ENCODE measurements around the gene NEU4. TPM values are rescaled to one million over a fixed set of nuclear protein-coding genes. Genes with fewer than 3 reads are reported as not detected.

The NEU4 gene
- total RNA-seq, 1 experiment from 2014 or later = not detected

DNA sequence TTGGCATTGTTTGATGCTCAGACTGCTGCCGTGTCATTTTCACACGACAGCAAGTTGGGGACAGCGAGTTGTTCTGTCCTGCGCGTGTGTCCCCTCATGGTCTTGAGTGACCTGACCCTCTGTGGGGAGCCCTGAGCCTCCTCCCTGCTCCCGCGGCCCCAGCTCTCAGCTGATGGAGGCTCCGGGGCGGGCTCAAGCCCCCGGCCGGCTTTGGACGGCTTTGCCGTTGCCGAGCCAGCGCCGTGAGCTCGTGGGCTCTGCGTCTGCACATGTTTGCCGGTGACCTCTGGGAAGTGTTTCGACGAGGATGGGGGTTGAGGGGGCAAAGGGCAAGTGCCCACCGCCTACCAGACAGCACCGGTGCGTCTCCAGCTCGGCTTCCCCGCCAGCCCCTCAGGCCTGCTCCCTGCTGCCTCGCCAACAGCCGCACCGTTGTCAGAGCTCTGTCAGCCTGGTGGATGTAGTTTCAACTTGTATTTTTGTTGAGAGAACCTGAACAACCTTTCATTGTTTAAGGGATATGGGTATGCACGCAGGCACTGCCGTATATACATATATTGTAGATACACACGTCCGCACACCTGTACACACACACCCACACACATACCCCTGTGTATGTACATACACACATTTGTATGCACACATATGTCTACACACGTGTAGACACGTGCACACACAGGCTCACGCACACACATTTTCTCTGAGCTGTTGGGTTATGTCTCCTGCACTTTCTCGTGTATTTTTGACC, 36.0 kb downstream of the NEU4 start:
- in situ Hi-C loops (cut with HindIII; ENCODE audit: low sequenced_read_pairs) = no loop called here
- no peak for DNase-seq (ENCODE audit: low spot score)

DNA sequence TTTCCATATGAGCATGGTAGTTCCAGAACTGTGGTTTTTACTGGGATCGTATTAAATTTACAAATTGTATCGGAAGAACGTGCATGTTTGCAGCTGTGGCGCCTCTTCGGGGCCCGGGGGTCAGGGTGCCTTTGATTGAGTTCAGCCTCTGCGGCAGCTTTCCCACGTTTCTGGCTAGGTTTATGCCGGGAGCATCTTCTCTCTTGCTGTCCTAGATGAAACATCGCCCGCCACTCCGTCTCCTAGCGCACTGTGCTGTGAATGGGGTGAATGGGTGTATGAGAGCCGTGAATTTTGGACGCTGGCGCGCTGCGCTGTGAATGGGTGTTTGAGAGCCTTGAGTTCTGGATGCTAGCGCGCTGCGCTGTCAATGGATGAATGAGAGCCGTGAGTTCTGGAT, 37.4 kb downstream of the NEU4 start:
- no peak for DNase-seq (ENCODE audit: low spot score)
- in situ Hi-C loops (cut with HindIII; ENCODE audit: low sequenced_read_pairs) = no loop called here

DNA sequence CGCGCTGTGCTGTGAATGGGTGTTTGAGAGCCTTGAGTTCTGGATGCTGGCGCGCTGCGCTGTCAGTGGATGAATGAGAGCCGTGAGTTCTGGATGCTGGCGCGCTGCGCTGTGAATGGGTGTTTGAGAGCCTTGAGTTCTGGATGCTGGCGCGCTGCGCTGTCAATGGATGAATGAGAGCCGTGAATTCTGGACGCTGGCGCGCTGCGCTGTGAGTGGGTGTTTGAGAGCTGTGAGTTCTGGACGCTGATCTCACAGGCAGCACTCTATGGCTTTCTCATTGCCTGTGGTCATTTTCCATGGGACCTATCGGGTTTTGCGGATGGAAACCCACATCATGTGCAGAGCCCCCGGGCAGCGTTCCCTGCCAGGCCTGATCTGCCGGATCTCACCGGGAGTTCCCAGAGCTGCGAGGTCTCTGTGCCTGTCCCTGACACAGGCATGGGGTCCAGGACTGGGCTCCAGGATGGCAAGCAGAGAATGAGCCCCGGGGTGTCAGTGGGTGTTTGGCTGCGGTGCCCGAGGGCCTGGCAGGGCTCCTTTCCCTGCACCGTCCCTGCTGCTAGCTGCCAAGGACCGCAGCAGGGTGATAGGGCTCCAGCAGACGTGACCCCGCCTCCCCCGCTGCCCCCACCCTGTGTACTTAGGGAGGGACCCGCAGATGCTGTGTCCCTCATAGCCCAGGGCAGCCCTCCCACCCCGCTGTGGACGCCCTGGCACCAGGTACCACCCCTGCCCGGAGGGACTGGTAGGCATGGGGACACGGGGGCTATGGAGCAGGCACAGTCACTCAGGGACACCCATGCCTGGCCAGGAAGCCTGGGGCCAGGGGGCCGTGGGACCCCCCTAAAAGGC, 40.0 kb downstream of the NEU4 start:
- in situ Hi-C loops (cut with HindIII; ENCODE audit: low sequenced_read_pairs) = no loop called here
- no peak for DNase-seq (ENCODE audit: low spot score)

DNA sequence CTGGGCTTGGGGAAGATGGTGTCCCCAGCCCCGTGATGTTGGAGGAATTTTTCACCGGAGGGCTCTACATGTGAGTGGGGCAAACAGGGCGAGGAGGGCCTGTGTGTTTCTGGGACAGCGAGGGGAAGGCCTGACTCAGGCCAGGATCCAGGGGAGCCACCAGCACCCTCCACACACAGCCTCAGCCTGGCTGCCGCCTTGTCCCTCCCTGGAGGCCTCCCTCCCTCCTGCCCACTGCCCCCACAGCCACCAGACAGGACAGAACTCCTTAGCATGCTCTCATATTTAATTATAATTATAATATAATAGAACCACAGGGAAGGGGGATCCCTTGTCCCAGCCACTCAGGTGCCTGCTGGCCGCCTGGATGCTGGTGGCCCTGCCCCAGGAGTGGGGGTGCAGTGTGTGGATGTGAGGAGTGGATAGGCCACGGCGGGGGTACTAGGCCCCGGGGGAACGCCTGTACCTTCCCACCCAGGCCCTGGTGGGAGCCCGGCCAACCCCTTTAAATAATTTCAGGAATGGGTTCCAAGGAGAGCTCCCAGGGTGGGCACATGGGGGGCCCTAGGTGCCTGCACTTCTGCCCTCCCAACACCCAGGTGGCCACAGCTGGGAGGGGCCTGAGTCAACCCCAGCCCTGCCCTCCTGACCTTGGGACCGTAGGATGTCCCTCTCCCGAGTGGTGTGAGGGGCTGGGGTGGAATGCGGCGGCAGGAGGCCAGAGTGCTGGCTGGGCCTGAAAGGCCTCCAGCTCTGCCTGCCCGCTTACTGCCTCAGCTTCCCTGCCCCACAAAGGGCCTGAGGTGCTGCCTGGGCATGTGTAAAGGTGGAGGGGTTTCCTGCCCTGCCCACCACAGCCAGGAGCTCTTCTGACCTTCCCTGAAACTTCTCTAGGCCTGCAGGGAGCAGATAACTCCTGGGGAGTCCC, 40.9 kb downstream of the NEU4 start:
- in situ Hi-C loops (cut with HindIII; ENCODE audit: low sequenced_read_pairs) = no loop called here
- DNase-seq (ENCODE audit: low spot score) = no peak

DNA sequence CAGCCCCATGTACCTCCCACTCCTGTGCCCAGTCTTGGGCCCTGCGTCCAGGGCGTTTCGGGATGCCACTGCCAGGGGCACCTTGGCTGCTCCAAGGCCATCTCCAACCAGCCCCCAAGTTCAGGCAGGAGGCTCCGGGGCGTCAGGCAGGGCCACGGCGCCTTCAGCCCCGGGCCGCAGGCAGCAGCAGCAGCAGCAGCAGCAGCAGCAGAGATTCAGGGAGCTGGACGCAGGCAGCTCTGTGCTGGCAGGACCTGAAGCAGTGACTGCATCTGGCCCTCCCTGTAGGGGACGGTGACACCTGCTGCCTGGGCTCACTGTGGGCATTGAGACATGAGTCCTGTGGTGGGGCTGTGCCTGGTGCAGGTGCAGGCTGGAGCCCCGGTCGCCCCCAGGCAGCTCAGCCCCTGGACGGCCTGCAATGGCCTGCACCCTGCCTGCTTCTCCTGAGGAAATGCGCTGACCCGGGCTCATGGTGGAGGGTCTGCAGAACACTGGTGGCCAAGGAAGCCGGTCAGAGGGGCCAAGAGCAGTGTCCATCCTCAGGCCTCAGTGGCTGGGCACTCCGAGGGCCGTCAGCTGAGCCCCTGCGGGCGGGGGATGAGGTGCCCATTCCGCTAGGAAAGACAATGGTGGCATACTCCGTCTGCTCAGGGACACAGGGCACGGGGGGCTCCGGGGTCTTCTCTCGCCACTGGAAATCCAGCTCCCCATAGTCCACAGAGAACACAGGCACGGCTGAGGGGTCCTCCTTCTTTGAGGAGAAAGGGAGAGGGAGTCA, 41.7 kb downstream of the NEU4 start:
- in situ Hi-C loops (cut with HindIII; ENCODE audit: low sequenced_read_pairs) = no loop called here
- DNase-seq (ENCODE audit: low spot score) = no peak

DNA sequence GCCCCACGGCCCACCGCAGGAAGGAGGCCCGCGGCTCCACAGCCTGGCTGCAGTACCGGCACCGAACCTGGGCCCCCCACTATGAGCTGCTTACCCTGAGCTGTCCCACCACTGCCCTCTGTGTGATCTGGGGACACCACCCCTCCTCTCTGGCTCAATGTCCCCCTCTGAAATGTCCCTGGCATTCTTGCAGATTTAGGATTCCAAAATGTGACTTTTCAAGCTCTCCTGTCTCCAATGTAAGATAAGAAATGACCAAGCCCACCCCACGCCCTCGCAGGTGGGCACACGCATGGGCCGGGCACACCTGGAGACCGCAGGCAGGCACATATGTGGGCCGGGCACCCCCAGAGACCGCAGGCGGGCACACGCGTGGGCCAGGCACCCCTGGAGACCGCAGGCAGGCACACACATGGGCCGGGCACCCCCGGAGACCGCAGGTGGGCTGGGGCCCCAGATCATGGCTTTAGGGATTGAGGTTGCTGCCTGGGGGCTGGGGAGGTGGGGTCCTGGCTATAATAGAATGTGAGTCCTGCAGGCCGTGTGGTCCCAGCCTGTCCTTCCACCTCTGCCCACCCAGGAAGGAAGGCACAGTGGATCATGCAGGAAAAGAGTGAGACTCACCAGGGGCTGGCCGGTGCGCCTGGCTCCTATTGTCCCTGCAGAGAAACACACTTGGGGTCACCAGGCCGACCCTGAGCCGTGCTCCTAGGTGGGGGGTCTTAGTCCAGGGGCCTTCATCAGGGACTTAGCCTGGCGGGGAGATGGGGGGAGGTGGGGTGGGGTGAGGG, 42.5 kb downstream of the NEU4 start:
- DNase-seq (ENCODE audit: low spot score) = no peak
- in situ Hi-C loops (cut with HindIII; ENCODE audit: low sequenced_read_pairs) = no loop called here

DNA sequence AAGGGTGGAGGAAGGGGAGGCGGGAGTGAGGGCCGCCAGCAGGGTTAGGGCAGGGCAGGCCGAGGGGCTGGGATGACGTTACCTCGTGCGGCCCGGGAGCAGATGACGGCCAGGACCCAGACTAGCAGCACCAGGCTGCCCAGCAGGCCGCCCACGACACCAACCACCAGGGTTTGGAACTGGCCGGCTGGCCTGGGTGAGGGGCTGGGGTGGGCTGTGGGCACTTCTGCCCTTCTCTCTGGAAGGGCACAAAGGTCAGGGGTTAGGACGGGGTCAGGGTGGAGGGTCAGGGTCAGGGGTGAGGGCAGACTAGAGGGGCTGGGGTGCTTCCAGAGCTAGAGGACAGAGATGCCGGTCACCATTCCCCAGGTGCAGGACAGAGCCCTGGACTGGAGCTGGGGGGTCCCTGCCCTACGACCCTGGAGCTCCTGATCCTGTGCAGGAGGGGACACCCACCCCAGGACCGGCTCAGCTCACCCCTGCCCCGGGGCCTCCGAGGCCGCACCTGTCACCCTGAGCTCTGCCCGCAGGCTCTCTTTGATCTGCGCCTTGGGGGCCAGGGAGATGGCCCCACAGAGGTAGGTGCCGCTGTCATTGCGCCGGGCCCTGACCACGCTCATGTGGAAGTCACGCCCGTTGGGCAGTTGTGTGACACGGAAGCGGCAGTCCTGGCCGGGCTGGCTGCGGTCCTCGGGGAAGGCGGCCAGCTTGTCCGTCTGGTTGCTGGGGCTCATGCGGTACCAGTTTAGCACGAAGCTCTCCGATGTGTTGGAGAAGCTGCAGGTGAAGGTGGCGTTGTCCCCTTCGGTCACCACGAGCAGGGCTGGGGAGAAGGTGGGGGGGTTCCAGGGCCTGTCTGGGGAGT, 43.4 kb downstream of the NEU4 start:
- no peak for DNase-seq (ENCODE audit: low spot score)

DNA sequence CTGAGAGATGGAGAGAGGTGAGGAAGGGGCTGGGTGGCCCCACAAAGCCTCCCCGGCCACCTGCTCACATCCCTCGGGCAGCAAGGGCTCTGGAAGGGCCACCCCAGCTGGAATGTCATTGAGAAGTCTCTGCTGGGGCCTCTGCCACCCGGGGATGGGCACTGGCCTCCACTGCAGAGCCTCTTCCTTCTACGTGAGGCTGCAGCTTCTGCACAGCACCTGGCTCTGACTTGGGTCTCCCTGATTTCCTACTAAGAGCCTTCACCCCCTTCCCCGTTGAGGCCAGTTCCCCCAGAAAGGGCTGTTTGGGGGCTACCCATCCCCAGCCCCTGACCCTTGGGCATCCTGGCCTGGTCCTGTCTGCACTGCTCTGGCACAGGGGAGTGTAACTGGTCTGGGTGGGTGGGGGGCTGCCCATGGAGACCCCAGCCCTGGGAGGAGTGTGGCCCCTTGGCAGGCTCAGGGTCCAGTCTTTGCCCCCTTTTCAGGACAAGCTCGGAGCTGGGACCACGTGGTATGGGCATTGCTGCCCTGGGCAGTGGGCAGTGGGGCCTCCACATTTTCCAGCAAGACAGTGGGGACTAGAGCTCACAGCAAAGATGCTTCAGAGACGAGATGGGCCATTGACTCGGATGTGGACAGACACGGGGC, 44.1 kb downstream of the NEU4 start:
- in situ Hi-C loops (cut with HindIII; ENCODE audit: low sequenced_read_pairs) = no loop called here
- DNase-seq (ENCODE audit: low spot score) = no peak

More for the DNA sequence above, 43.4 kb downstream of the NEU4 start:
- in situ Hi-C loops (cut with HindIII; ENCODE audit: low sequenced_read_pairs) = no loop called here

DNA sequence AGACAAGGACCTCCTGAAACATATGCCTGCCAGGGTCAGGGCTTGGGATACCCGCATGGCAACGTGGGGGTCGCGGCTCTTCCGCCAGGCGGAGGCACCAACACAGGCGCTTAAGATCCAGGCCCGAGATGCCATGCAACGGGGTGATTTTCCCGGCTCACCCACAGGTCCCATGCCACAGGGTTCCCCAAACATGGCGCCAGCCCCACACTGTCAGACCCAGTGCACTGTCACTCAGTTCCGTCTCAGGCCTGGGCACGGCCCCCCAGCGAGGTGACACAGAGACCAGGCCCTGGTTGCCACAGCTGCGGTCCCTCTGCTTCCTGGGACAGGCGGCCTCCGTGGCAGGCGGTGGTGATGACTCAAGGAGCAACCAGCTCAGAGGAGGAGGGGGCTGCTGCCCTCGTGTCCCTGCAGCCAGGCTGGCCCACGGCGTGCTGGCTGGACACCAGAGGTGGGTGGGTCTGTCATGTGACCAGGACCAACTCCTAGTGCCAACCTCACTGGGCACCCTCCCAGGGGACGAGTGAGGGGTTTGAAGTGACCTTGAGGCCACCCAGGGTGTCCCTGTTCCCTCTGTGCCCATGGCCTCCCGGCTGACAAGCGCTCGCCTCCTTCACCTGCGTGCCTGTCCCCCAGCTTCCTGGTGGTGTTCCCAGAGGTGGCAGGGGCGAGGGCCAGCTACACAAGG, 44.8 kb downstream of the NEU4 start:
- in situ Hi-C loops (cut with HindIII; ENCODE audit: low sequenced_read_pairs) = no loop called here
- DNase-seq (ENCODE audit: low spot score) = no peak

DNA sequence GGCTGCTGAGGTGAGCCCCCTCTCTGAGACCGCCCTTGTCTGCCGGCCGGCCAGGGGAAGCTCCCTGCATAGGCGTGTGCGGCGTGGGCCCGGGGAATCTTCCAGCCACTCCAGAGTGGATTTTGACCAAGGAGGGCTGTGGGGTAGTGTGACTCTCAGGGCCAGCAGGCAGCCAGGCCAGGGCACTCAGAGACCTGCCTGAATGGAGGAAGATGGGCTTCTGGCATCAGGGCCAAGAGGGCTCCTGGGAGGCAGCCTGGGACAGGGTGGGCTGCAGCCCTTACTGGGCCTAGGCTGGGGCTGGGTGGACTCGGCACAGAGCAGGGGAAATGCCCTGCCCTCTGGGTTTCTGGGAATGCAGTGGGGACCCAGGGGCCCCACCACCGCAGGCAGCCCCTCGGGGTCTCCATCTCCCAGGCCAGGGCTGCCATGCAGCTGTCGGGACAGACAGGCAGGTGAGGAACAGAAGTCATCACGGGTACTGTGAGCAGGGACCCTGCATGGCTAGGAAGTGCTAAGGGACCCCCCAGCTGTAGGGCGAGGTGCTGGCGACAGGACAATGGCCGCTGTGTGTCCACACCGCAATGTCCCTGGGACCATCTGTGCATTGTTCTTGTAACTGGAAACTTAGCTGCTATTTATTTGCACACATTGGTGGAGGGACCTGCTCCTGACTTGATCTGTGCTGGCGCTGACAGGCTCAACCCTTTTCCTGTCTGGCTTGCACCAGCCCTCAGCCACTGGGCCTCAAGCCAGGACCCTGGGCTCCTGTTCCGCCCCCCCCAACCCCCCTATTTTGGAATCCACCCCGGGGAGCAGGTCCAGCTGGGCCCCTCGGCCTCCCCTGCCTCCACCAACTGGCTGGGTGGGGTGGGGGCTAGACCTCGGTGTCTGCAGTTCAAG, 45.6 kb downstream of the NEU4 start:
- no peak for DNase-seq (ENCODE audit: low spot score)
- in situ Hi-C loops (cut with HindIII; ENCODE audit: low sequenced_read_pairs) = no loop called here

DNA sequence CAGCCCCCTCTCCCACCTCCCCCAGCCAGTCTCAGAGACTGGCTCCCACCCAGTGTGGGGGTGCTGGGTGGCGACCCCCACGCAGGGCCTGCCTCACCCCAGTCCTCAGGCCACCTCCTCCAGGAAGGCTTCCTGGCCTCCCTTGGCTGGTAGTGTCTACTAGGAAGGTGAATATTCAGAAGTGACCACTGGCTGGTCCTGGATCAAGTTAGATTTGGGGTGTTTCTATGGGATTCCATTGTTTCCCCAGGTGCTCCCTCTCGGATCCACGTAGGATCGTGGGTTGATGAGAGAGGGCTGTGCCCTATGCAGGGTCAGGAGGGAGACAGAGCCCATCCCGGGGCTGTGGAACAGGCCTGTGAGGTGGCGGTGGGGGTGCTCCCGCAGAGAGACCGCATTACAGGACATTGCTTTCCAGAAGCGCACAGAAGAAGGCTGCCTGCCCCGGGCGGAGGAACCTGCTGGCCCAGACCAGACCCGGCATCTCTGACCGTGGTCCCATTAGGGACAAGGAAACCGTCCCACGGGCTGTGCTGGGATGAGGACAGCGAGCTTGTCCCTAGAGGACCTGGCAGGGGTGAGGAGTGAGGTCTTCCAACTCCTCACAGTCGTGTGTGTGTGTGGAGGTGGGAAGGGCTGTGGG, 46.4 kb downstream of the NEU4 start:
- in situ Hi-C loops (cut with HindIII; ENCODE audit: low sequenced_read_pairs) = no loop called here
- DNase-seq (ENCODE audit: low spot score) = no peak

DNA sequence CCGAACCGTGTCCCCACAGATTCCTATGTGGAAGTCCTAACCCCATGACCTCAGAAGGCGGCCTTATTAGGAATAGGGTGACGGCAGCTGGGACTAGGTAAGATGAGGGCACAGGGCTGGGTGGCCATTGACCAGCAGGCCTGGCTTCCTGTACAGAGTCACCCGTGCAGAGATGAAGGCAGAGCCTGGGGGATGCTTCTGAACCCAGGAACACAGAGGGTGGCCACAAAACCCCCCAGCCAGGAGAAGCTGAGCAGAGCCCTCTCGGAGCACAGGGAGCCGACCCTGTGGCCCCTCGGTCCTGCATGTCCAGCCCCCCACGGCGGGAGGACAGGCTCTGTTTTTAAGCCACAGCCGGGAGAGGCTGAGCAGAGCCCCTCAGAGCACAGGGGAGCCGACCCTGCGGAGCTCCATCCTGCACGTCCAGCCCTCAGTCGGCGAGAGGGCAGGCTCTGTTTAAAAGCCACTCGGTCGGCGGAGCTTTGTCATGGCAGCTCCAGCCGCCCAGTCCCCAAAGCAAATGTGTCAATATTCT, 47.0 kb downstream of the NEU4 start:
- in situ Hi-C loops (cut with HindIII; ENCODE audit: low sequenced_read_pairs) = no loop called here
- no peak for DNase-seq (ENCODE audit: low spot score)

DNA sequence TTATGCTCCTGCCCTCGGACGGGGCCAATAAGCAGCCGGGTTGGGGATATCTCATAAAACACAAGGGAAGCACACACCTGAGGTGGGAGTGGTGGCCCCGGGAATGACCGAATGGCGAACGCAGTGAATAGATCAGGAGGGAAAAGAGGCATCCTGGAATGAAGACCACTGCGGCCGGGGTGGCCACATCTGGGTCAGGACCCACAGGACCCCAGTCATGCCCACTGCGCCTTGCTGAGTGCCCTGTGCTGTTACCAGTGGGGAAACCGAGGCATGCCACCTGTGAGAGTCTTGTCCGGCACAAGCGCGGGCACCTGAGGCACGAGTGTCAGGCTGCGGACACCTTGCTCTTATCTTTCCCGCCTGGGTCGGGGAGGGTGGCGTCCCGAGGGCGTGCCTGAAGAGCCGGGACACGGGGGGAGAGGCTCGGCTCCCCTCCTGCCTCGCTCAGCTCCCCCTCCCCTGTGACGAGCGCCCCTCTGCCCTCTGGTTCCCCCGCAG, 48.1 kb downstream of the NEU4 start:
- in situ Hi-C loops (cut with HindIII; ENCODE audit: low sequenced_read_pairs) = no loop called here
- no peak for DNase-seq (ENCODE audit: low spot score)

DNA sequence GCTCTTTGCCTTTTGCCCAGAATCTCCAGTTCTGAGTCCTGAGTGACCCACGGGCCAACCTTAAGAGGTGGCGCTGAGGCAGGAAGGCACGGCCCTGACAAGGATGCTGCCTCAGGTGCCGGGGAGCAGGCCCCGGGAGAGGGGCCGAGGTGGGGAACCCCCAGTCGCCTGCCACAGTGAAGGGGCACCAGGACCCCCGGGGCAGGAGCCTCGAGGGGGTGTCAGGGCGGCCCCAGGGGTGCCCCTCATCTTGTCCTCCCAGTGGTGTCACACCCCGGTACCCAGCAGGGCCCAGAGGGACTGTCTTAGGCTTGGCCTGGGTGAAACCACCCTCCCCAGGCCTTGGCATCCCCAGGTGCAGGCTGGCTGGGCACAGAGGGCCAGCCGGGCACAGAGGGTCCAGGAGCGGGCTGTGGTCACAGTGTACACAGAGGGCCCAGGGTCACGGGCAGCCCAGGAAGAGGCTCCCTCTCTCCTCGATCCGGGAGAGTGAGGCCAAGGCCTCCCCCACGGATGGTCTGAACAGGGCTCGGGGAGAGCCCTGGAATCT, 48.7 kb downstream of the NEU4 start:
- in situ Hi-C loops (cut with HindIII; ENCODE audit: low sequenced_read_pairs) = no loop called here
- no peak for DNase-seq (ENCODE audit: low spot score)
